H1 (cell line): ENCODE data around the gene ZNF148. TPM values are rescaled to one million over a fixed set of nuclear protein-coding genes. Genes with fewer than 3 reads are reported as not detected.

Experiments
- CHD7 ChIP-seq: fragments of 300-600 bp; sonication (generic); IDR thresholded peaks from 2 replicates; pipeline ENCODE4 v1.7.1; 2012; ENCODE audit warnings: low read length, moderate library complexity, mild to moderate bottlenecking, inconsistent platforms; ENCODE audit not compliant: insufficient replicate concordance
- polyA plus RNA-seq, 7 experiments: library from polyadenylated mRNA; depleted of rRNA in 3 of 7; stranded (reverse) in 5 of 7; unstranded in 2 of 7; fragments of >200 nt in 5 of 7; fragments of 200-250 nt in 2 of 7; gene quantifications; 1 replicate in 5 of 7; 2 replicates in 1 of 7; 4 replicates in 1 of 7; pipeline versions ENCODE4 v1.2.1 to v1.2.3, GENCODE V29; 2011 to 2013; ENCODE audit warnings: missing spikeins in 2 of 7, mixed read lengths in 2 of 7
- total RNA-seq: library from RNA; stranded (reverse); fragmentation: NEBNext Ultra II Directional; extraction: Animal tissue kit (Norgen Biotek cat#: 25700); gene quantifications from 2 replicates; pipeline ENCODE4 v1.2.1, GENCODE V29; 2021

ZNF148 gene
- total and polyA plus RNA-seq, 2 of the 8 experiments (the other 6 are each of a cell fraction or from before 2014, with no cell fraction given): 3.7 to 22.6 TPM

- TF ChIP-seq CHD7: no peak
Measured at GRCh38 chr3:125306620-125307019, 68.5 kb downstream of the ZNF148 start (continued).
